ENCODE data around the gene MYO1F.
"Not testable (repeated sequence)": the region's sequence is repeated elsewhere in the genome, so short reads cannot be mapped to it uniquely, and the experiment has no call there.

The MYO1F gene

GRCh38 chr19:8574619-8574922 is 2.7 kb downstream of the MYO1F start:
- not testable (repeated sequence) for H3K4me3 ChIP-seq (ENCODE audit: insufficient read depth in 1 of 2, low read depth in 1 of 2, low read length in 2 of 2); H3K9me3 ChIP-seq (ENCODE audit: control insufficient read depth, low read length); H3K36me3 ChIP-seq (ENCODE audit: control insufficient read depth in 1 of 2, insufficient read depth in 2 of 2, low read depth in 1 of 2, low read length in 2 of 2); H3K4ac ChIP-seq (ENCODE audit: low read depth in 1 of 2, low read length in 2 of 2); H2BK12ac ChIP-seq (ENCODE audit: low read length in 2 of 2); H2AK5ac ChIP-seq (ENCODE audit: low read length, severe bottlenecking); H4K91ac ChIP-seq (ENCODE audit: low read length); H3K23ac ChIP-seq (ENCODE audit: low read length in 2 of 2); H3K4me1 ChIP-seq (ENCODE audit: control insufficient read depth, insufficient read depth, low read depth, low read length); H2AFZ ChIP-seq (ENCODE audit: low read depth, low read length); H2BK5ac ChIP-seq (ENCODE audit: low read depth, low read length, poor library complexity, severe bottlenecking); H3K14ac ChIP-seq (ENCODE audit: low read length in 2 of 2); H3K9ac ChIP-seq (ENCODE audit: low read length); H4K8ac ChIP-seq (ENCODE audit: low read length); H3K79me1 ChIP-seq (replicated peaks; ENCODE audit: low read length, poor library complexity, severe bottlenecking); H2BK120ac ChIP-seq (ENCODE audit: low read depth, low read length); H3K18ac ChIP-seq (ENCODE audit: low read depth in 1 of 2, low read length in 2 of 2); H3K4me2 ChIP-seq (ENCODE audit: low read length, poor library complexity, severe bottlenecking); DNase-seq; H3K27ac ChIP-seq (ENCODE audit: low read length, poor library complexity, severe bottlenecking); H2BK15ac ChIP-seq (ENCODE audit: low read depth, poor library complexity, severe bottlenecking)
- 100% methylated on average over 3 of the region's 7 CpGs for whole genome bisulfite sequencing
- peaks cover 12% of the 10 kb centered on the region in 2 experiments for H3K27me3 ChIP-seq (ENCODE audit: control insufficient read depth in 1 of 2, insufficient read depth in 1 of 2, low read length in 2 of 2)

- Histone ChIP-seq H3K27ac (ENCODE audit: low read length, poor library complexity, severe bottlenecking) (no peak overlapping the region), H3K4me1 (ENCODE audit: control insufficient read depth, insufficient read depth, low read depth, low read length) (peaks cover 13% of the 10 kb centered on the region), H2AFZ (ENCODE audit: low read depth, low read length) (no peak overlapping the region), H4K91ac (ENCODE audit: low read length) (no peak overlapping the region), H2BK120ac (ENCODE audit: low read depth, low read length) (no peak overlapping the region), H2BK5ac (ENCODE audit: low read depth, low read length, poor library complexity, severe bottlenecking) (no peak overlapping the region), H3K9ac (ENCODE audit: low read length) (no peak overlapping the region), H3K14ac (ENCODE audit: low read length in 2 of 2) (no peak overlapping the region), H4K8ac (ENCODE audit: low read length) (no peak overlapping the region), H3K18ac (ENCODE audit: low read depth in 1 of 2, low read length in 2 of 2) (no peak overlapping the region), H3K4ac (ENCODE audit: low read depth in 1 of 2, low read length in 2 of 2) (no peak overlapping the region), H3K36me3 (ENCODE audit: control insufficient read depth in 1 of 2, insufficient read depth in 2 of 2, low read depth in 1 of 2, low read length in 2 of 2) (no peaks in the 10 kb centered on the region), H3K23ac (ENCODE audit: low read length in 2 of 2) (no peak overlapping the region), H3K79me1 (replicated peaks; ENCODE audit: low read length, poor library complexity, severe bottlenecking) (no peaks in the 10 kb centered on the region), H2BK12ac (ENCODE audit: low read length in 2 of 2) (peak overlapping the region in 1 of 2 experiments; percentile 29), H3K9me3 (ENCODE audit: control insufficient read depth, low read length) (no peaks in the 10 kb centered on the region), H2AK5ac (ENCODE audit: low read length, severe bottlenecking) (no peak overlapping the region), H3K4me2 (ENCODE audit: low read length, poor library complexity, severe bottlenecking) (no peak overlapping the region), H3K4me3 (ENCODE audit: insufficient read depth in 1 of 2, low read depth in 1 of 2, low read length in 2 of 2) (no peak overlapping the region), H2BK15ac (ENCODE audit: low read depth, poor library complexity, severe bottlenecking) (no peak overlapping the region), H3K27me3 (ENCODE audit: control insufficient read depth in 1 of 2, insufficient read depth in 1 of 2, low read length in 2 of 2) (peaks cover 12% of the 10 kb centered on the region in 2 experiments)
- 92% methylated on average over 7 of the region's 7 CpGs for WGBS
- DNase-seq, result no peak
Measured at GRCh38 chr19:8573316-8573715, 3.9 kb downstream of the MYO1F start.

GRCh38 chr19:8571006-8571411 is 6.2 kb downstream of the MYO1F start:
- Histone ChIP-seq H2BK120ac (ENCODE audit: low read depth, low read length) (no peak overlapping the region), H2AK5ac (ENCODE audit: low read length, severe bottlenecking) (no peak overlapping the region), H3K14ac (ENCODE audit: low read length in 2 of 2) (no peak overlapping the region), H3K4ac (ENCODE audit: low read depth in 1 of 2, low read length in 2 of 2) (peak overlapping the region; percentile 34 to 79), H3K18ac (ENCODE audit: low read depth in 1 of 2, low read length in 2 of 2) (peak overlapping the region; percentile 91 to 94), H3K27ac (ENCODE audit: low read length, poor library complexity, severe bottlenecking) (no peak overlapping the region), H3K79me1 (replicated peaks; ENCODE audit: low read length, poor library complexity, severe bottlenecking) (no peaks in the 10 kb centered on the region), H4K8ac (ENCODE audit: low read length) (peak overlapping the region; percentile 92), H3K23ac (ENCODE audit: low read length in 2 of 2) (peak overlapping the region in 1 of 2 experiments; percentile 83), H3K9me3 (ENCODE audit: control insufficient read depth, low read length) (no peaks in the 10 kb centered on the region), H3K4me3 (ENCODE audit: insufficient read depth in 1 of 2, low read depth in 1 of 2, low read length in 2 of 2) (no peak overlapping the region), H3K4me1 (ENCODE audit: control insufficient read depth, insufficient read depth, low read depth, low read length) (peaks cover 14% of the 10 kb centered on the region), H4K91ac (ENCODE audit: low read length) (peak overlapping the region; percentile 98), H2BK12ac (ENCODE audit: low read length in 2 of 2) (peak overlapping the region; percentile 87 to 90), H3K36me3 (ENCODE audit: control insufficient read depth in 1 of 2, insufficient read depth in 2 of 2, low read depth in 1 of 2, low read length in 2 of 2) (no peaks in the 10 kb centered on the region), H2AFZ (ENCODE audit: low read depth, low read length) (no peak overlapping the region), H3K27me3 (ENCODE audit: control insufficient read depth in 1 of 2, insufficient read depth in 1 of 2, low read length in 2 of 2) (no peaks in the 10 kb centered on the region), H2BK5ac (ENCODE audit: low read depth, low read length, poor library complexity, severe bottlenecking) (no peak overlapping the region), H3K9ac (ENCODE audit: low read length) (peak overlapping the region; percentile 36), H3K4me2 (ENCODE audit: low read length, poor library complexity, severe bottlenecking) (no peak overlapping the region), H2BK15ac (ENCODE audit: low read depth, poor library complexity, severe bottlenecking) (no peak overlapping the region)
- peak; percentile 86 for DNase-seq
- WGBS, result 5% methylated on average over 5 of the region's 5 CpGs

- Histone ChIP-seq H2AFZ (ENCODE audit: low read depth, low read length) (no peak overlapping the region), H3K14ac (ENCODE audit: low read length in 2 of 2) (peak overlapping the region in 1 of 2 experiments; percentile 14), H3K4me1 (ENCODE audit: control insufficient read depth, insufficient read depth, low read depth, low read length) (peaks cover 14% of the 10 kb centered on the region), H2BK5ac (ENCODE audit: low read depth, low read length, poor library complexity, severe bottlenecking) (no peak overlapping the region), H3K27ac (ENCODE audit: low read length, poor library complexity, severe bottlenecking) (no peak overlapping the region), H2BK12ac (ENCODE audit: low read length in 2 of 2) (peak overlapping the region; percentile 86 to 93), H3K4me2 (ENCODE audit: low read length, poor library complexity, severe bottlenecking) (no peak overlapping the region), H3K27me3 (ENCODE audit: control insufficient read depth in 1 of 2, insufficient read depth in 1 of 2, low read length in 2 of 2) (no peaks in the 10 kb centered on the region), H2BK15ac (ENCODE audit: low read depth, poor library complexity, severe bottlenecking) (peak overlapping the region; percentile 0), H3K79me1 (replicated peaks; ENCODE audit: low read length, poor library complexity, severe bottlenecking) (no peaks in the 10 kb centered on the region), H3K4me3 (ENCODE audit: insufficient read depth in 1 of 2, low read depth in 1 of 2, low read length in 2 of 2) (peak overlapping the region in 1 of 2 experiments; percentile 20), H3K23ac (ENCODE audit: low read length in 2 of 2) (no peak overlapping the region), H4K91ac (ENCODE audit: low read length) (peak overlapping the region; percentile 96), H4K8ac (ENCODE audit: low read length) (peak overlapping the region; percentile 67), H3K4ac (ENCODE audit: low read depth in 1 of 2, low read length in 2 of 2) (peak overlapping the region; percentile 42 to 80), H3K18ac (ENCODE audit: low read depth in 1 of 2, low read length in 2 of 2) (peak overlapping the region; percentile 72 to 93), H3K9ac (ENCODE audit: low read length) (no peak overlapping the region), H2BK120ac (ENCODE audit: low read depth, low read length) (peak overlapping the region; percentile 90), H3K36me3 (ENCODE audit: control insufficient read depth in 1 of 2, insufficient read depth in 2 of 2, low read depth in 1 of 2, low read length in 2 of 2) (no peaks in the 10 kb centered on the region), H2AK5ac (ENCODE audit: low read length, severe bottlenecking) (no peak overlapping the region), H3K9me3 (ENCODE audit: control insufficient read depth, low read length) (no peaks in the 10 kb centered on the region)
- DNase-seq, result peak; percentile 98
- WGBS, result 38% methylated on average over 5 of the region's 5 CpGs
Measured at GRCh38 chr19:8569066-8569771, 8.0 kb downstream of the MYO1F start.
